ENCODE measurements around the gene NEURL1B.
A peak's percentile ranks its signal among the peaks of the same experiment; 100 is the strongest.
"Not testable (repeated sequence)": the region's sequence is repeated elsewhere in the genome, so short reads cannot be mapped to it uniquely, and the experiment has no call there.

NEURL1B gene

GRCh38 chr5:172710676-172711075 lies 69.6 kb downstream of the NEURL1B start:
- TF ChIP-seq EZH2 (IDR thresholded peaks at IDR 0.05) (no peak), FOXP2 (optimal IDR thresholded peaks at IDR 0.05; ENCODE audit: control extremely low read depth, extremely low read length, insufficient read depth) (no peak)
- Histone ChIP-seq H3K9ac (ENCODE audit: insufficient read length) (no peak overlapping the region), H3K27ac (no peak overlapping the region), H3K9me3 (ENCODE audit: low read depth, low read length) (no peaks in the 10 kb centered on the region), H3K4me3 (no peak overlapping the region), H3K36me3 (ENCODE audit: insufficient read depth, low read length) (no peaks in the 10 kb centered on the region)
- no peak for DNase-seq (ENCODE audit: low read depth, low spot score)

GRCh38 chr5:172711321-172711861 lies 70.3 kb downstream of the NEURL1B start:
- not testable (repeated sequence) for H3K27ac ChIP-seq; H3K36me3 ChIP-seq (ENCODE audit: insufficient read depth, low read length); H3K9me3 ChIP-seq (ENCODE audit: low read depth, low read length); DNase-seq (ENCODE audit: low read depth, low spot score); H3K4me3 ChIP-seq; H3K9ac ChIP-seq (ENCODE audit: insufficient read length)

- Histone ChIP-seq H3K27ac (no peak overlapping the region), H3K4me3 (no peak overlapping the region), H3K9ac (ENCODE audit: insufficient read length) (no peak overlapping the region), H3K9me3 (ENCODE audit: low read depth, low read length) (no peaks in the 10 kb centered on the region), H3K36me3 (ENCODE audit: insufficient read depth, low read length) (no peaks in the 10 kb centered on the region)
- no peak for DNase-seq (ENCODE audit: low read depth, low spot score)
- TF ChIP-seq FOXP2 (optimal IDR thresholded peaks at IDR 0.05; ENCODE audit: control extremely low read depth, extremely low read length, insufficient read depth), result no peak
- no peak for TF ChIP-seq EZH2 (IDR thresholded peaks at IDR 0.05)
- no peak for TF ChIP-seq POLR2AphosphoS5 (IDR thresholded peaks at IDR 0.05; ENCODE audit: borderline replicate concordance, low read depth, low read length)
These were observed 71.5 kb downstream of the NEURL1B start for GRCh38 chr5:172712610-172713009.

- no peak overlapping the region for H3K27ac ChIP-seq
- no peak for DNase-seq (ENCODE audit: low read depth, low spot score)
- H3K9me3 ChIP-seq (ENCODE audit: low read depth, low read length), result no peaks in the 10 kb centered on the region
- no peaks in the 10 kb centered on the region for H3K36me3 ChIP-seq (ENCODE audit: insufficient read depth, low read length)
- 0 out of 2 replicates have a peak overlapping the region, but pooled peaks have one; percentile 34 for H3K4me3 ChIP-seq
- TF ChIP-seq POLR2AphosphoS5 (IDR thresholded peaks at IDR 0.05; ENCODE audit: borderline replicate concordance, low read depth, low read length) (no peak), EZH2 (IDR thresholded peaks at IDR 0.05) (no peak), FOXP2 (optimal IDR thresholded peaks at IDR 0.05; ENCODE audit: control extremely low read depth, extremely low read length, insufficient read depth) (no peak)
- H3K9ac ChIP-seq (ENCODE audit: insufficient read length), result no peak overlapping the region
These were observed 72.2 kb downstream of the NEURL1B start for GRCh38 chr5:172713113-172713808.

- Histone ChIP-seq H3K4me3 (no peak overlapping the region), H3K36me3 (ENCODE audit: insufficient read depth, low read length) (no peaks in the 10 kb centered on the region), H3K27ac (no peak overlapping the region), H3K9me3 (ENCODE audit: low read depth, low read length) (no peaks in the 10 kb centered on the region), H3K9ac (ENCODE audit: insufficient read length) (no peak overlapping the region)
- DNase-seq (ENCODE audit: low read depth, low spot score), result no peak
- TF ChIP-seq FOXP2 (optimal IDR thresholded peaks at IDR 0.05; ENCODE audit: control extremely low read depth, extremely low read length, insufficient read depth), result no peak
- TF ChIP-seq EZH2 (IDR thresholded peaks at IDR 0.05), result no peak
- TF ChIP-seq POLR2AphosphoS5 (IDR thresholded peaks at IDR 0.05; ENCODE audit: borderline replicate concordance, low read depth, low read length), result no peak
These were observed 72.9 kb downstream of the NEURL1B start for GRCh38 chr5:172713809-172714490.

GRCh38 chr5:172714491-172715420 lies 73.7 kb downstream of the NEURL1B start:
- TF ChIP-seq FOXP2 (optimal IDR thresholded peaks at IDR 0.05; ENCODE audit: control extremely low read depth, extremely low read length, insufficient read depth), result no peak
- no peak for TF ChIP-seq POLR2AphosphoS5 (IDR thresholded peaks at IDR 0.05; ENCODE audit: borderline replicate concordance, low read depth, low read length)
- no peak for TF ChIP-seq EZH2 (IDR thresholded peaks at IDR 0.05)
- no peaks in the 10 kb centered on the region for H3K36me3 ChIP-seq (ENCODE audit: insufficient read depth, low read length)
- H3K27ac ChIP-seq, result no peak overlapping the region
- DNase-seq (ENCODE audit: low read depth, low spot score), result no peak
- H3K9me3 ChIP-seq (ENCODE audit: low read depth, low read length), result no peaks in the 10 kb centered on the region
- no peak overlapping the region for H3K9ac ChIP-seq (ENCODE audit: insufficient read length)
- H3K4me3 ChIP-seq, result no peak overlapping the region

GRCh38 chr5:172715421-172715780 lies 74.3 kb downstream of the NEURL1B start:
- Histone ChIP-seq H3K36me3 (ENCODE audit: insufficient read depth, low read length) (no peaks in the 10 kb centered on the region), H3K4me3 (no peak overlapping the region), H3K9ac (ENCODE audit: insufficient read length) (no peak overlapping the region), H3K27ac (no peak overlapping the region), H3K9me3 (ENCODE audit: low read depth, low read length) (no peaks in the 10 kb centered on the region)
- no peak for DNase-seq (ENCODE audit: low read depth, low spot score)
- TF ChIP-seq FOXP2 (optimal IDR thresholded peaks at IDR 0.05; ENCODE audit: control extremely low read depth, extremely low read length, insufficient read depth) (no peak), EZH2 (IDR thresholded peaks at IDR 0.05) (no peak), POLR2AphosphoS5 (IDR thresholded peaks at IDR 0.05; ENCODE audit: borderline replicate concordance, low read depth, low read length) (no peak)

Measured in SK-N-MC (cell line).